ENCODE results near the gene SKI. TPM values are rescaled to one million over a fixed set of nuclear protein-coding genes. Genes with fewer than 3 reads are reported as not detected.

SKI gene
- total RNA-seq, 1 donor from 2014 or later = 66.2 TPM

- Histone ChIP-seq H3K9me3 (ENCODE audit: insufficient read depth, low read depth, low read length) (no peaks in the 10 kb centered on the region), H3K4me3 (ENCODE audit: insufficient read depth, low read depth, low read length) (no peak overlapping the region), H2AFZ (ENCODE audit: low read depth, low read length) (no peak overlapping the region), H3K4me2 (ENCODE audit: low read length) (peak overlapping the region; percentile 88), H3K9ac (ENCODE audit: low read length) (peak overlapping the region; percentile 19), H3K79me2 (ENCODE audit: insufficient read depth, low read length) (peaks cover 42% of the 10 kb centered on the region), H3K27ac (ENCODE audit: low read depth, low read length) (no peak overlapping the region), H3K36me3 (ENCODE audit: insufficient read depth, low read length) (no peaks in the 10 kb centered on the region), H3K4me1 (ENCODE audit: insufficient read depth, low read length) (peaks cover 29% of the 10 kb centered on the region), H3K27me3 (ENCODE audit: insufficient read depth, low read length) (no peaks in the 10 kb centered on the region), H4K20me1 (ENCODE audit: insufficient read depth, low read length) (peaks cover 15% of the 10 kb centered on the region)
- Mint-ChIP-seq H3K36me3 (ENCODE audit: low read depth, unreplicated experiment) (peaks cover 2% of the 10 kb centered on the region), H3K4me1 (ENCODE audit: low read depth, unreplicated experiment) (peaks cover 3% of the 10 kb centered on the region), H3K9me3 (ENCODE audit: unreplicated experiment) (no peaks in the 10 kb centered on the region), H3K4me3 (ENCODE audit: unreplicated experiment) (peak overlapping the region; percentile 74), H3K27ac (ENCODE audit: unreplicated experiment) (no peak overlapping the region), H3K27me3 (ENCODE audit: low read depth, unreplicated experiment) (no peaks in the 10 kb centered on the region)
- TF ChIP-seq, protein P1, sequence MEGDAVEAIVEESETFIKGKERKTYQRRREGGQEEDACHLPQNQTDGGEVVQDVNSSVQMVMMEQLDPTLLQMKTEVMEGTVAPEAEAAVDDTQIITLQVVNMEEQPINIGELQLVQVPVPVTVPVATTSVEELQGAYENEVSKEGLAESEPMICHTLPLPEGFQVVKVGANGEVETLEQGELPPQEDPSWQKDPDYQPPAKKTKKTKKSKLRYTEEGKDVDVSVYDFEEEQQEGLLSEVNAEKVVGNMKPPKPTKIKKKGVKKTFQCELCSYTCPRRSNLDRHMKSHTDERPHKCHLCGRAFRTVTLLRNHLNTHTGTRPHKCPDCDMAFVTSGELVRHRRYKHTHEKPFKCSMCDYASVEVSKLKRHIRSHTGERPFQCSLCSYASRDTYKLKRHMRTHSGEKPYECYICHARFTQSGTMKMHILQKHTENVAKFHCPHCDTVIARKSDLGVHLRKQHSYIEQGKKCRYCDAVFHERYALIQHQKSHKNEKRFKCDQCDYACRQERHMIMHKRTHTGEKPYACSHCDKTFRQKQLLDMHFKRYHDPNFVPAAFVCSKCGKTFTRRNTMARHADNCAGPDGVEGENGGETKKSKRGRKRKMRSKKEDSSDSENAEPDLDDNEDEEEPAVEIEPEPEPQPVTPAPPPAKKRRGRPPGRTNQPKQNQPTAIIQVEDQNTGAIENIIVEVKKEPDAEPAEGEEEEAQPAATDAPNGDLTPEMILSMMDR (IDR thresholded peaks at IDR 0.05; ENCODE audit: insufficient read depth, low read depth, low read length) = no peak
- peak; percentile 85 for DNase-seq (ENCODE audit: low read depth)
- FAIRE-seq = no peak
Measured at GRCh38 chr1:2192031-2192995, 35.8 kb upstream of the SKI start.

DNA sequence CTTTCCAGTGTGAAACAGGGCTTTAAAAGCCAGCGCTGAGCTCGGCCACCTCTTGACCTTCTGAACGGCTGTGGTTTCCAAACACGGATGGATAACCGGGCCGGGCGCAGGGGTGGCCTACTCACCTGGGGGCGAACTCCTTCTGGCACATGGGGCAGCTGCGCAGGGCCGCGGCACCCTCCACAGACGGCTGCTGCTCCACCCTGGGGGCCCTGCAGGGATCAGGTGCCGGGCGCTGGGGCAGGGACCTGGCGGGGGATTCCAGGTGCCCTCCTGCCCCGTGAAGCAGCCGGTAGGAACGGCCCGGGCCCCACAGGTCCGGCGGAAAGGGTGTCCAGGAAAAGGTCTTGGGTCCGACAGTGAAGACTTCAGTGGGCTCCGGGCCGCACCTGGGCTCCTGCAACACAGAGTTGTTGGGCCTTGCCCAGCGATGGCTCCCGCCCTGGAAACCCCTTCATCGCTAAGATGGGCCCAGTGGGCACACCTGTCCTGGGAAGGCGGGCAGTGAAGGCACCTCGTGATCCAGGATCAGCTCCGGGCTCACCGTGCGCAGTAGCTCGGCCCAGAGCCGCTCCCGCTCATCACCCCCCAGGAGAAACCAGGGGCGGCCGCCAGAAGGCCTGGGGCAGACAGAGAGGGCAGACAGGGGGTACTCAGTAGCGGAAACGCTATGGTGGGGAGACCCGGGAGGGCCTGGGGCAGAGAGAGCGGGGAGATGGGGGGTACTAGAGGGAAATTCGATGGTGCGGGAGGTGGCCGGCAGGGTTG lies 34.4 kb upstream of the SKI start:
- H2AFZ ChIP-seq (ENCODE audit: low read depth, low read length) = no peak overlapping the region
- peaks cover 3% of the 10 kb centered on the region for H3K4me1 Mint-ChIP-seq (ENCODE audit: low read depth, unreplicated experiment)
- H3K27ac ChIP-seq (ENCODE audit: low read depth, low read length) = peak overlapping the region; percentile 12
- no peaks in the 10 kb centered on the region for H3K27me3 ChIP-seq (ENCODE audit: insufficient read depth, low read length)
- H3K4me3 ChIP-seq (ENCODE audit: insufficient read depth, low read depth, low read length) = peak overlapping the region; percentile 52
- H3K9ac ChIP-seq (ENCODE audit: low read length) = peak overlapping the region; percentile 66
- no peak overlapping the region for H3K27ac Mint-ChIP-seq (ENCODE audit: unreplicated experiment)
- TF ChIP-seq EZH2 (IDR thresholded peaks at IDR 0.05; ENCODE audit: insufficient read depth, low read length) = no peak
- TF ChIP-seq, protein P1 (IDR thresholded peaks at IDR 0.05; ENCODE audit: insufficient read depth, low read depth, low read length) = no peak
- H3K9me3 ChIP-seq (ENCODE audit: insufficient read depth, low read depth, low read length) = no peaks in the 10 kb centered on the region
- peak overlapping the region; percentile 88 for H3K4me2 ChIP-seq (ENCODE audit: low read length)
- no peaks in the 10 kb centered on the region for H3K9me3 Mint-ChIP-seq (ENCODE audit: unreplicated experiment)
- peaks cover 30% of the 10 kb centered on the region for H3K4me1 ChIP-seq (ENCODE audit: insufficient read depth, low read length)
- no peaks in the 10 kb centered on the region for H3K27me3 Mint-ChIP-seq (ENCODE audit: low read depth, unreplicated experiment)
- H3K4me3 Mint-ChIP-seq (ENCODE audit: unreplicated experiment) = peak overlapping the region; percentile 78
- H3K36me3 Mint-ChIP-seq (ENCODE audit: low read depth, unreplicated experiment) = peaks cover 2% of the 10 kb centered on the region
- H4K20me1 ChIP-seq (ENCODE audit: insufficient read depth, low read length) = peaks cover 15% of the 10 kb centered on the region
- peaks cover 42% of the 10 kb centered on the region for H3K79me2 ChIP-seq (ENCODE audit: insufficient read depth, low read length)
- FAIRE-seq (no peak), DNase-seq (ENCODE audit: low read depth) (no peak)
- no peaks in the 10 kb centered on the region for H3K36me3 ChIP-seq (ENCODE audit: insufficient read depth, low read length)

Data from astrocyte (in vitro differentiated cells and primary cell).